Mesenchymal stem cell (in vitro differentiated cells and primary cell): ENCODE data around the gene ZNF598.
A peak's percentile ranks its signal among the peaks of the same experiment; 100 is the strongest.

Source experiments
- DNase-seq: peaks from one replicate; pipeline ENCODE4 v3.0.0-alpha.2; 2013
- H2AFZ ChIP-seq: one replicate; pipeline ENCODE4 v1.6.1; 2013; ENCODE audit warnings: low read depth, mild to moderate bottlenecking, control low read depth, inconsistent platforms, low read length, moderate library complexity
- H2AK5ac ChIP-seq: 2 replicates; pipeline ENCODE4 v1.6.1; 2013; ENCODE audit warnings: low read length, moderate library complexity, mild to moderate bottlenecking, inconsistent platforms; ENCODE audit not compliant: severe bottlenecking
- H2BK120ac ChIP-seq: one replicate; pipeline ENCODE4 v1.6.1; 2013; ENCODE audit warnings: low read depth, mild to moderate bottlenecking, inconsistent platforms, low read length, moderate library complexity
- H2BK12ac ChIP-seq, 2 experiments: one replicate each; pipeline ENCODE4 v1.6.1; 2013; ENCODE audit warnings: inconsistent platforms in 2 of 2, low read length in 2 of 2, mild to moderate bottlenecking in 2 of 2, moderate library complexity in 2 of 2, control low read depth in 1 of 2
- H2BK15ac ChIP-seq: one replicate; pipeline ENCODE4 v1.6.1; 2013; ENCODE audit warnings: mild to moderate bottlenecking, low read depth, inconsistent platforms; ENCODE audit not compliant: poor library complexity, severe bottlenecking
- H2BK5ac ChIP-seq: 2 replicates; pipeline ENCODE4 v1.6.1; 2013; ENCODE audit warnings: low read depth, mild to moderate bottlenecking, low read length, control low read depth, inconsistent platforms; ENCODE audit not compliant: poor library complexity, severe bottlenecking
- H3K14ac ChIP-seq, 2 experiments: one replicate each; pipeline ENCODE4 v1.6.1; 2013; ENCODE audit warnings: inconsistent platforms in 2 of 2, low read length in 2 of 2, control low read depth in 1 of 2, mild to moderate bottlenecking in 1 of 2, moderate library complexity in 1 of 2
- H3K18ac ChIP-seq, 2 experiments: one replicate each; pipeline ENCODE4 v1.6.1; 2013; ENCODE audit warnings: inconsistent platforms in 2 of 2, low read length in 2 of 2, control low read depth in 1 of 2, low read depth in 1 of 2, mild to moderate bottlenecking in 1 of 2
- H3K23ac ChIP-seq, 2 experiments: one replicate each; pipeline ENCODE4 v1.6.1; 2013; ENCODE audit warnings: inconsistent platforms in 2 of 2, low read length in 2 of 2, mild to moderate bottlenecking in 2 of 2, moderate library complexity in 2 of 2, control low read depth in 1 of 2
- H3K27ac ChIP-seq: 2 replicates; pipeline ENCODE4 v1.5.1; 2013; ENCODE audit warnings: mild to moderate bottlenecking, moderate library complexity, low read length, control low read depth, inconsistent platforms; ENCODE audit not compliant: poor library complexity, severe bottlenecking
- H3K27me3 ChIP-seq, 2 experiments: 2 replicates each; pipeline versions ENCODE4 v1.6.1 to v1.7.0; 2013; ENCODE audit warnings: low read length in 2 of 2, mild to moderate bottlenecking in 2 of 2, moderate library complexity in 2 of 2, control low read depth in 1 of 2, inconsistent platforms in 1 of 2; ENCODE audit not compliant: control insufficient read depth in 1 of 2, insufficient read depth in 1 of 2
- H3K36me3 ChIP-seq, 2 experiments: 2 replicates each; pipeline versions ENCODE4 v1.6.1 to v1.7.0; 2013; ENCODE audit warnings: low read length in 2 of 2, control low read depth in 1 of 2, inconsistent platforms in 1 of 2, low read depth in 1 of 2, mild to moderate bottlenecking in 1 of 2; ENCODE audit not compliant: insufficient read depth in 2 of 2, control insufficient read depth in 1 of 2
- H3K4ac ChIP-seq, 2 experiments: one replicate each; pipeline ENCODE4 v1.6.1; 2013; ENCODE audit warnings: inconsistent platforms in 2 of 2, low read length in 2 of 2, mild to moderate bottlenecking in 2 of 2, moderate library complexity in 2 of 2, control low read depth in 1 of 2, low read depth in 1 of 2
- H3K4me1 ChIP-seq: 2 replicates; pipeline ENCODE4 v1.6.1; 2013; ENCODE audit warnings: low read depth, low read length, control low read depth; ENCODE audit not compliant: control insufficient read depth, insufficient read depth
- H3K4me2 ChIP-seq: 2 replicates; pipeline ENCODE4 v1.6.1; 2013; ENCODE audit warnings: low read length, mild to moderate bottlenecking, inconsistent platforms; ENCODE audit not compliant: poor library complexity, severe bottlenecking
- H3K4me3 ChIP-seq, 2 experiments: 2 replicates each; pipeline versions ENCODE4 v1.5.1 to v1.7.0; 2013; ENCODE audit warnings: low read length in 2 of 2, mild to moderate bottlenecking in 2 of 2, control low read depth in 1 of 2, low read depth in 1 of 2; ENCODE audit not compliant: insufficient read depth in 1 of 2
- H3K79me1 ChIP-seq: replicated peaks from 2 replicates; pipeline ENCODE4 v1.6.1; 2013; ENCODE audit warnings: mild to moderate bottlenecking, control low read depth, low read length, inconsistent platforms; ENCODE audit not compliant: poor library complexity, severe bottlenecking
- H3K9ac ChIP-seq: 2 replicates; pipeline ENCODE4 v1.7.0; 2013; ENCODE audit warnings: mild to moderate bottlenecking, low read length, moderate library complexity
- H3K9me3 ChIP-seq: 2 replicates; pipeline ENCODE4 v1.7.0; 2013; ENCODE audit warnings: mild to moderate bottlenecking, low read length; ENCODE audit not compliant: control insufficient read depth
- H4K8ac ChIP-seq: one replicate; pipeline ENCODE4 v1.6.1; 2013; ENCODE audit warnings: inconsistent platforms, mild to moderate bottlenecking, low read length, moderate library complexity
- H4K91ac ChIP-seq: one replicate; pipeline ENCODE4 v1.6.1; 2013; ENCODE audit warnings: mild to moderate bottlenecking, low read length, inconsistent platforms
- WGBS: methylation state at CpG from one replicate; pipeline ENCODE4 v1.1.7; 2013; ENCODE audit warnings: mixed read lengths; 5-methylcytosine and 5-hydroxymethylcytosine counted together

The ZNF598 gene

GRCh38 chr16:2042986-2043666, 33.5 kb upstream of the ZNF598 start:
- Histone ChIP-seq H2AK5ac (peak overlapping the region; percentile 17), H3K4me2 (no peak overlapping the region), H2BK120ac (no peak overlapping the region), H3K4ac (no peak overlapping the region), H3K18ac (no peak overlapping the region), H3K4me3 (no peak overlapping the region), H2BK12ac (no peak overlapping the region), H3K27ac (no peak overlapping the region), H3K14ac (no peak overlapping the region), H2AFZ (no peak overlapping the region), H3K79me1 (peaks cover 14% of the 10 kb centered on the region), H3K27me3 (no peaks in the 10 kb centered on the region), H2BK15ac (no peak overlapping the region), H2BK5ac (no peak overlapping the region), H4K91ac (no peak overlapping the region), H4K8ac (no peak overlapping the region), H3K4me1 (peaks cover 69% of the 10 kb centered on the region), H3K9ac (no peak overlapping the region), H3K9me3 (no peaks in the 10 kb centered on the region), H3K36me3 (peaks cover 0 to 43% of the 10 kb centered on the region in 2 experiments), H3K23ac (no peak overlapping the region)
- WGBS, result 96% methylated on average over 11 of the region's 11 CpGs
- DNase-seq, result no peak

DNA sequence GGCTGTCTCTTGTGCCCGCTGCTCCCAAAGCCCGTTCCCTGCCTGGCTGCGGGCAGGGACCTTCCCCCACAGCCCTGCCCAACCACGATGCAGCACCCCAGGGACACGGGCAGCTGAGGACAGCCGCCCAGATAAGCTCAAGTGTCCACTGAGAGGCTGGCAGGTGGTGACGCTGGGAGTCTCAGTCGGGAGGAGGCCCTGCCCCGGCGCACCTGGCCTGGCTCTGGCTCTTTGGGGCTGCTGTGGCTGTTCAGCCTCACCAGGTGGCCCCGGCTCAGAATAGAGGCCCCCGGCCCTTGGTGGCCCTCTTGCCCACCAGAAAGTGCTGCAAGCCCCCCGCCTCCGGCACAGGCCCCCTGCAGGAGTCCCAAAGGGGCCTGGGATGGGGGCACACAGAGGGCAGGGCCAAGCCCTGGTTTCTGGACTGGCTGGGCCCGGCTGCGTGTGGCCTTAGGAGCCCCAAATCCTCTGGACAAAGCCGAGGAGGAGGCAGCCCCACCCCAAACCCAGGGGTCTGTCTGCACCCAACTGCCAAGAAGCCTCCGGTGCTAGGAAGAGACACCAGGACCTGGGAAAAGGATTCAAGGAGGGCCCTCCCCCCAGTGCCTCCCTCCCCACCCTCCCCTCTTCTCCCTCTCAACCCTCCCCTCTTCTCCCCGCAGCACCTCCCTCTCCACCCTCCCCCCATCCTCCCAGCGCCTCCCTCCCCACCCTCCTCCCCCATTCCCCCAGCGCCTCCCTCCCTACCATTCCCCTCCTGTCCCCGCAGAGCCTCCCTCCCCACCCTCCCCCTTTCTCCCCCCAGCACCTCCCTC, 32.8 kb upstream of the ZNF598 start:
- peak overlapping the region in 1 of 2 experiments; percentile 23 for H3K14ac ChIP-seq

DNA sequence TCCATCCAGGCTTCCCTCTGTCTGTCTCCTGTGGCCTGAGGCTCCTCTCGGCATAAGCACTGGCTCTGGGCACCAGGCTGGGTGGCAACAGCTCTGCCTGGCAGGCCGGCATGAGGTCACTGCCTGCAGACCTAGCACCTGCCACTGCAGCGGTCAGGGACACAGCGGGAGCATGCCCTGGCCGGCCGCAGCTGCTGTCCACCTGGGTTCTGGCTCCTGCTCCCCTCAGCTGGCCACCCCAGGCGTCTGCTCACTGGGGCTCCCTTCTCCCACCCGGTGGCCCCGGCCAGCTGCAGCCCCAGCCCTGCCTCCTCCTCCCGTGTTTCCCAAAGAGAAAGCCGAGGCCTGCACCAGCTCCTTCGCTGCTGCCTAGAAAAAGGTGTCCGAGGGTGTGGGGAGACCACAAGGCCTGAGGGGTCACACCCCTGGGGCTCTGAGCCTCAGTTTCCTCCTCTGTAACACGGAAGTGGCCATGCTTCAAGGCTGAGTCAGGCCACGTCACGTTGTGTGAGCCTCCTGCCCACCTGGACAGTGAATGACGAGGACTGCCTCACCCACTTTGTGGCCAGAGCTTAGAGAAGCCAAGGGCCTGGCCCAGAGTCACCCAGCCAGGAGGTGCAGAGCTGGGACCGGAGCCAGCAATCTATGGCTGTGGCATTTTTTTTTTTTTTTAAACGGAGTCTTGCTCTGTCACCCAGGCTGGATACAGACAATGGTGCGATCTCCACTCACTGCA, 31.3 kb upstream of the ZNF598 start:
- Histone ChIP-seq H2BK120ac (peak overlapping the region; percentile 87), H3K9me3 (no peaks in the 10 kb centered on the region), H3K27ac (peak overlapping the region; percentile 80), H4K8ac (peak overlapping the region; percentile 24), H2BK15ac (no peak overlapping the region), H3K79me1 (peaks cover 17% of the 10 kb centered on the region), H3K18ac (no peak overlapping the region), H2BK12ac (peak overlapping the region; percentile 49 to 55), H3K14ac (peak overlapping the region in 1 of 2 experiments; percentile 13), H3K36me3 (peaks cover 0 to 64% of the 10 kb centered on the region in 2 experiments), H2AK5ac (peak overlapping the region; percentile 29), H3K27me3 (no peaks in the 10 kb centered on the region), H3K9ac (no peak overlapping the region), H3K23ac (no peak overlapping the region), H2AFZ (no peak overlapping the region), H3K4me1 (peaks cover 80% of the 10 kb centered on the region), H3K4me3 (no peak overlapping the region), H3K4me2 (no peak overlapping the region), H2BK5ac (no peak overlapping the region), H3K4ac (peak overlapping the region; percentile 16 to 21), H4K91ac (peak overlapping the region; percentile 95)
- WGBS, result 89% methylated on average over 20 of the region's 20 CpGs
- no peak for DNase-seq

More for the DNA sequence above, 32.8 kb upstream of the ZNF598 start:
- no peak overlapping the region for H3K9ac ChIP-seq
- DNase-seq, result no peak
- H3K23ac ChIP-seq, result no peak overlapping the region
- H2BK5ac ChIP-seq, result no peak overlapping the region
- 83% methylated on average over 19 of the region's 22 CpGs for WGBS
- H3K18ac ChIP-seq, result no peak overlapping the region
- no peak overlapping the region for H3K27ac ChIP-seq
- H3K27me3 ChIP-seq, result no peaks in the 10 kb centered on the region
- H2AFZ ChIP-seq, result no peak overlapping the region
- H4K91ac ChIP-seq, result peak overlapping the region; percentile 64
- H3K4me1 ChIP-seq, result peaks cover 76% of the 10 kb centered on the region
- H3K4ac ChIP-seq, result peak overlapping the region in 1 of 2 experiments; percentile 9
- peak overlapping the region; percentile 73 for H2BK15ac ChIP-seq
- no peak overlapping the region for H4K8ac ChIP-seq
- H3K4me2 ChIP-seq, result no peak overlapping the region
- H3K4me3 ChIP-seq, result no peak overlapping the region
- peaks cover 20% of the 10 kb centered on the region for H3K79me1 ChIP-seq
- peaks cover 0 to 50% of the 10 kb centered on the region in 2 experiments for H3K36me3 ChIP-seq
- H2BK120ac ChIP-seq, result peak overlapping the region; percentile 13
- H2BK12ac ChIP-seq, result peak overlapping the region; percentile 4 to 71
- peak overlapping the region; percentile 24 for H2AK5ac ChIP-seq
- no peaks in the 10 kb centered on the region for H3K9me3 ChIP-seq
